ENCODE data around the gene AIMP2. TPM values are rescaled to one million over a fixed set of nuclear protein-coding genes. Genes with fewer than 3 reads are reported as not detected.
"Not testable (repeated sequence)": the region's sequence is repeated elsewhere in the genome, so short reads cannot be mapped to it uniquely, and the experiment has no call there.

The AIMP2 gene
- polyA plus RNA-seq, 1 donor, result 24.7 TPM

- H3K9me3 ChIP-seq (ENCODE audit: control insufficient read depth, low read depth, low read length), result no peaks in the 10 kb centered on the region
- peaks cover 9% of the 10 kb centered on the region for H3K36me3 ChIP-seq (ENCODE audit: control insufficient read depth, insufficient read depth, low read length)
- peaks cover 2% of the 10 kb centered on the region for H3K4me1 ChIP-seq (ENCODE audit: control insufficient read depth, insufficient read depth, low read length)
- H3K4me3 ChIP-seq (ENCODE audit: low read length), result no peak overlapping the region
- no peak for DNase-seq
- WGBS (ENCODE audit: insufficient coverage, low lambda C conversion rate), result 67% methylated on average over 1 of the region's 4 CpGs
- H3K27me3 ChIP-seq (ENCODE audit: control insufficient read depth, insufficient read depth, low read length), result no peaks in the 10 kb centered on the region
- H3K27ac ChIP-seq (ENCODE audit: low read length), result no peak overlapping the region
Observed at GRCh38 chr7:6007386-6007785, 1.7 kb upstream of the AIMP2 start.

- H3K4me3 ChIP-seq (ENCODE audit: low read length), result peak overlapping the region; percentile 78
- not testable (repeated sequence) for DNase-seq; H3K4me1 ChIP-seq (ENCODE audit: control insufficient read depth, insufficient read depth, low read length); H3K9me3 ChIP-seq (ENCODE audit: control insufficient read depth, low read depth, low read length); H3K27me3 ChIP-seq (ENCODE audit: control insufficient read depth, insufficient read depth, low read length); H3K36me3 ChIP-seq (ENCODE audit: control insufficient read depth, insufficient read depth, low read length); H3K27ac ChIP-seq (ENCODE audit: low read length)
- 100% methylated on average over 1 of the region's 27 CpGs for WGBS (ENCODE audit: insufficient coverage, low lambda C conversion rate)
Observed at GRCh38 chr7:6007835-6008590, 1.1 kb upstream of the AIMP2 start.

GRCh38 chr7:6010370-6010769 lies 1.3 kb downstream of the AIMP2 start:
- WGBS (ENCODE audit: insufficient coverage, low lambda C conversion rate), result no CpG with 5 or more reads among the region's 8 CpGs
- H3K4me3 ChIP-seq (ENCODE audit: low read length); H3K9me3 ChIP-seq (ENCODE audit: control insufficient read depth, low read depth, low read length); H3K4me1 ChIP-seq (ENCODE audit: control insufficient read depth, insufficient read depth, low read length); H3K27me3 ChIP-seq (ENCODE audit: control insufficient read depth, insufficient read depth, low read length); DNase-seq; H3K36me3 ChIP-seq (ENCODE audit: control insufficient read depth, insufficient read depth, low read length); H3K27ac ChIP-seq (ENCODE audit: low read length): not testable (repeated sequence)

GRCh38 chr7:6011541-6011940 lies 2.5 kb downstream of the AIMP2 start:
- Histone ChIP-seq H3K36me3 (ENCODE audit: control insufficient read depth, insufficient read depth, low read length) (peaks cover 19% of the 10 kb centered on the region), H3K27me3 (ENCODE audit: control insufficient read depth, insufficient read depth, low read length) (no peaks in the 10 kb centered on the region), H3K4me1 (ENCODE audit: control insufficient read depth, insufficient read depth, low read length) (peaks cover 8% of the 10 kb centered on the region), H3K9me3 (ENCODE audit: control insufficient read depth, low read depth, low read length) (no peaks in the 10 kb centered on the region), H3K27ac (ENCODE audit: low read length) (peak overlapping the region; percentile 87), H3K4me3 (ENCODE audit: low read length) (no peak overlapping the region)
- WGBS (ENCODE audit: insufficient coverage, low lambda C conversion rate), result no CpG with 5 or more reads among the region's 2 CpGs
- no peak for DNase-seq

GRCh38 chr7:6012355-6013104 lies 3.5 kb downstream of the AIMP2 start:
- no peak overlapping the region for H3K4me3 ChIP-seq (ENCODE audit: low read length)
- peak overlapping the region; percentile 87 for H3K27ac ChIP-seq (ENCODE audit: low read length)
- peak; percentile 86 to 93 for DNase-seq
- H3K9me3 ChIP-seq (ENCODE audit: control insufficient read depth, low read depth, low read length), result no peaks in the 10 kb centered on the region
- H3K27me3 ChIP-seq (ENCODE audit: control insufficient read depth, insufficient read depth, low read length), result no peaks in the 10 kb centered on the region
- H3K4me1 ChIP-seq (ENCODE audit: control insufficient read depth, insufficient read depth, low read length), result peaks cover 8% of the 10 kb centered on the region
- H3K36me3 ChIP-seq (ENCODE audit: control insufficient read depth, insufficient read depth, low read length), result peaks cover 28% of the 10 kb centered on the region
- WGBS (ENCODE audit: insufficient coverage, low lambda C conversion rate), result 50% methylated on average over 6 of the region's 14 CpGs

GRCh38 chr7:6015917-6016652 lies 7.0 kb downstream of the AIMP2 start:
- no peak for DNase-seq
- H3K36me3 ChIP-seq (ENCODE audit: control insufficient read depth, insufficient read depth, low read length), result peaks cover 48% of the 10 kb centered on the region
- WGBS (ENCODE audit: insufficient coverage, low lambda C conversion rate), result no CpG with 5 or more reads among the region's 8 CpGs
- H3K9me3 ChIP-seq (ENCODE audit: control insufficient read depth, low read depth, low read length), result no peaks in the 10 kb centered on the region
- no peak overlapping the region for H3K4me3 ChIP-seq (ENCODE audit: low read length)
- no peak overlapping the region for H3K27ac ChIP-seq (ENCODE audit: low read length)
- peaks cover 8% of the 10 kb centered on the region for H3K4me1 ChIP-seq (ENCODE audit: control insufficient read depth, insufficient read depth, low read length)
- no peaks in the 10 kb centered on the region for H3K27me3 ChIP-seq (ENCODE audit: control insufficient read depth, insufficient read depth, low read length)

GRCh38 chr7:6016653-6016966 lies 7.5 kb downstream of the AIMP2 start:
- H3K9me3 ChIP-seq (ENCODE audit: control insufficient read depth, low read depth, low read length), result no peaks in the 10 kb centered on the region

DNA sequence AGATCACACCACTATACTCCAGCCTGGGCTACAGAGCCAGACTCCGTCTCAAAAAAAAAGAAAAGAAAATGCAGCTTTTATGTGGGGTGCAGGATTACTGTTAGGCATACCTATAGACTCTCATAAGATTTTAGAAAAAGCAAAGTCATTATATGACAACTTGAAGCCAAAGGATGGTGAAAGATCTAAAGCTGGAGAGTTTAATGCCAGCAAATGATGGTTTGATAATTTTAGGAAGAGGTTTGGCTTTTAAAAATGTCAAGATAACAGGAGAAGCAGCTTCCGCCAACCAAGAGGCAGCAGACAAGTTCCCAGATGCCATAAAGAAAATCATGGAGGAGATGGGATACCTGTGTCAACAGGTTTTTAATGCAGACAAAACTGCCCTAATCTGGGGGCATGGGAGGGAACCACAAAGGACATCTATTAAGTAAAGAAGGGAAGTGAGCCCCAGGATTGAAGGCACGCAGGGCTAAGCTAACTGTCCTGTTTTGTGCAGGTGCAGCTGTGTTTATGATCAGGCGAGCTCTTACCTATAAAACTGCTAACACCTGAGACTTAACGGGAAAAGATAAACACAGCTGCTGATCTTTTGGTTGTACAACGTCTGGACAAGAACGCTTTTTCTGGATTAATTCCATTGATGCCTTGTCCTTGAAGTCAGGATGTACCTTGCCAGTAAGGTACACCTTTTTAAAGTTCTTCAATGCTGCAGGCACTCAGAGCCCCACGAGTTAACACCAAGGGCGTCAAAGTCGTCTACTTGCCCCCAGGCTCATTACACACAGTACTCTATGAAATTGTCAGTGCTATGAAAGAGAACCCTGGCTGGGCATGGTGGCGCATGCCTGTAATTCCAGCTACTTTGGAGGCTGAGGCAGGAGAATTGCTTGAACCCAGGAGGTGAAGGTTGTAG lies 11.6 kb downstream of the AIMP2 start:
- Histone ChIP-seq H3K27ac (ENCODE audit: low read length) (no peak overlapping the region), H3K4me3 (ENCODE audit: low read length) (no peak overlapping the region), H3K4me1 (ENCODE audit: control insufficient read depth, insufficient read depth, low read length) (no peaks in the 10 kb centered on the region), H3K36me3 (ENCODE audit: control insufficient read depth, insufficient read depth, low read length) (peaks cover 83% of the 10 kb centered on the region), H3K9me3 (ENCODE audit: control insufficient read depth, low read depth, low read length) (no peaks in the 10 kb centered on the region), H3K27me3 (ENCODE audit: control insufficient read depth, insufficient read depth, low read length) (no peaks in the 10 kb centered on the region)
- WGBS (ENCODE audit: insufficient coverage, low lambda C conversion rate), result 55% methylated on average over 4 of the region's 11 CpGs
- DNase-seq, result no peak

More at GRCh38 chr7:6016653-6016966, 7.5 kb downstream of the AIMP2 start:
- Histone ChIP-seq H3K4me3 (ENCODE audit: low read length) (no peak overlapping the region), H3K27me3 (ENCODE audit: control insufficient read depth, insufficient read depth, low read length) (no peaks in the 10 kb centered on the region), H3K36me3 (ENCODE audit: control insufficient read depth, insufficient read depth, low read length) (peaks cover 53% of the 10 kb centered on the region), H3K27ac (ENCODE audit: low read length) (no peak overlapping the region), H3K4me1 (ENCODE audit: control insufficient read depth, insufficient read depth, low read length) (peaks cover 8% of the 10 kb centered on the region)
- WGBS (ENCODE audit: insufficient coverage, low lambda C conversion rate), result no CpG with 5 or more reads among the region's 8 CpGs
- DNase-seq, result no peak

DNA sequence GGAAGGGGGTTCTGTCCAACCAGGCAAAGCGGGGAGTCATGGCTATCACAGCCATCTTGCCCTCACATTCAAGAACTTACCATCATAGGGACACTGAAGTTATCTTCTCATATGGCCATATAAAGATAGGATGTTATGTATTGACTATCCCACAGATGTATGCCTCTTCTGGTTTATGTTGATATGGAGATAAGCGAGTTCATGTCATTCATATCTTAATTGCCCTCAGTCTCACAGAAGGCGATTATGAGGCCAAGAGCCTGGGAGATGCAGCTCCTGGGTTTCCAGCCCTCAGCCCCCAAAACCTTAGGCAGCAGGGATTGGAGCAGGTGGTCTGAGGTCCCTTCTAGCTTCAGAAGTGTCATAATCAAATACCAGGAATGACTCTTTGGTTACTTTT lies 13.6 kb downstream of the AIMP2 start:
- no peaks in the 10 kb centered on the region for H3K4me1 ChIP-seq (ENCODE audit: control insufficient read depth, insufficient read depth, low read length)
- no peak overlapping the region for H3K4me3 ChIP-seq (ENCODE audit: low read length)
- no peak for DNase-seq
- WGBS (ENCODE audit: insufficient coverage, low lambda C conversion rate), result no CpG with 5 or more reads among the region's 3 CpGs
- H3K9me3 ChIP-seq (ENCODE audit: control insufficient read depth, low read depth, low read length), result no peaks in the 10 kb centered on the region
- peaks cover 84% of the 10 kb centered on the region for H3K36me3 ChIP-seq (ENCODE audit: control insufficient read depth, insufficient read depth, low read length)
- H3K27me3 ChIP-seq (ENCODE audit: control insufficient read depth, insufficient read depth, low read length), result no peaks in the 10 kb centered on the region
- no peak overlapping the region for H3K27ac ChIP-seq (ENCODE audit: low read length)
